HEK293 (cell line): ENCODE results near the gene B4GALT2.

Experiments used
- CTCF ChIA-PET: fragments of 350-600 bp; formaldehyde crosslinking; extraction: SDS; loops from one replicate; lab custom pipeline; 2021; ENCODE audit warnings: antibody characterized with exemption; lab: Yijun Ruan, JAX
- POLR2A ChIA-PET: fragments of 300-600 bp; formaldehyde crosslinking; extraction: SDS; loops from one replicate; lab custom pipeline; 2020; ENCODE audit warnings: antibody characterized with exemption, inconsistent platforms; lab: Yijun Ruan, JAX
- H3K27ac ChIP-seq: fragments of 200-500 bp; sonication (Bioruptor generic); 2 replicates; pipeline ENCODE4 v1.5.1; 2014; ENCODE audit warnings: low read depth, low read length, control low read depth, inconsistent platforms; ENCODE audit errors: extremely low read depth
- H3K36me3 ChIP-seq, 2 experiments: fragments of 200-500 bp in 1 of 2; sonication (Bioruptor generic) in 1 of 2; 1 replicate in 1 of 2; 2 replicates in 1 of 2; pipeline ENCODE4 v1.5.1; 2014 to 2017; ENCODE audit warnings: inconsistent platforms in 2 of 2, low read length in 2 of 2; ENCODE audit not compliant: control insufficient read depth in 2 of 2, insufficient read depth in 1 of 2
- H3K4me1 ChIP-seq: fragments of 200-500 bp; sonication (Bioruptor generic); 2 replicates; pipeline ENCODE4 v1.5.1; 2014; ENCODE audit warnings: mild to moderate bottlenecking, low read length, inconsistent platforms; ENCODE audit not compliant: control insufficient read depth, insufficient read depth
- H3K4me3 ChIP-seq: 2 replicates; pipeline ENCODE4 v1.5.1; 2011; ENCODE audit warnings: low read depth, mild to moderate bottlenecking, control low read depth, low read length, moderate library complexity
- H3K9me3 ChIP-seq: fragments of 200-500 bp; sonication (Bioruptor generic); 2 replicates; pipeline ENCODE4 v1.5.1; 2014; ENCODE audit warnings: low read depth, low read length, inconsistent platforms; ENCODE audit not compliant: control insufficient read depth, insufficient read depth
- IKZF3 ChIP-seq: fragments of 450-650 bp; IDR thresholded peaks from 2 replicates; pipeline ENCODE4 v1.5.0; 2018; ENCODE audit warnings: missing biosample characterization, mild to moderate bottlenecking, missing genetic modification characterization, moderate library complexity
- KLF10 ChIP-seq: fragments of 450-650 bp; IDR thresholded peaks from 2 replicates; pipeline ENCODE4 v1.5.1; 2018; ENCODE audit warnings: missing biosample characterization, mild to moderate bottlenecking, missing genetic modification characterization
- KLF16 ChIP-seq: fragments of 450-650 bp; formaldehyde crosslinking; IDR thresholded peaks from 2 replicates; pipeline ENCODE4 v1.5.1; 2017; ENCODE audit warnings: missing biosample characterization, missing genetic modification characterization
- MZF1 ChIP-seq: fragments of 450-650 bp; formaldehyde crosslinking; IDR thresholded peaks from 2 replicates; pipeline ENCODE4 v1.5.1; 2017; ENCODE audit warnings: missing biosample characterization, missing genetic modification characterization, borderline replicate concordance
- SP3 ChIP-seq: fragments of 450-650 bp; formaldehyde crosslinking; IDR thresholded peaks from 2 replicates; pipeline ENCODE4 v1.5.1; 2016; ENCODE audit warnings: missing biosample characterization, missing genetic modification characterization
- TCF7L2 ChIP-seq: IDR thresholded peaks from 2 replicates; pipeline ENCODE4 v1.6.1; 2011; ENCODE audit warnings: low read depth, mild to moderate bottlenecking, inconsistent platforms, low read length, moderate library complexity, borderline replicate concordance
- ZBTB8A ChIP-seq: fragments of 450-650 bp; formaldehyde crosslinking; IDR thresholded peaks from 2 replicates; pipeline ENCODE4 v1.5.1; 2016; ENCODE audit warnings: missing biosample characterization, missing genetic modification characterization
- ZFP3 ChIP-seq: fragments of 450-650 bp; formaldehyde crosslinking; IDR thresholded peaks from 2 replicates; pipeline ENCODE4 v1.5.1; 2016; ENCODE audit warnings: low read depth, missing biosample characterization, missing genetic modification characterization
- ZFP41 ChIP-seq: fragments of 450-650 bp; formaldehyde crosslinking; IDR thresholded peaks from 2 replicates; pipeline ENCODE4 v1.5.1; 2016; ENCODE audit warnings: missing biosample characterization, missing genetic modification characterization, borderline replicate concordance
- ZNF132 ChIP-seq: fragments of 450-650 bp; formaldehyde crosslinking; IDR thresholded peaks from 2 replicates; pipeline ENCODE4 v1.5.1; 2017; ENCODE audit warnings: missing biosample characterization, missing genetic modification characterization, borderline replicate concordance
- ZNF155 ChIP-seq: fragments of 450-650 bp; formaldehyde crosslinking; IDR thresholded peaks from 2 replicates; pipeline ENCODE4 v1.5.1; 2016; ENCODE audit warnings: missing biosample characterization, missing genetic modification characterization
- ZNF19 ChIP-seq: fragments of 450-650 bp; formaldehyde crosslinking; IDR thresholded peaks from 2 replicates; pipeline ENCODE4; 2016; ENCODE audit warnings: missing biosample characterization, missing genetic modification characterization, low read depth
- ZNF341 ChIP-seq: fragments of 450-650 bp; formaldehyde crosslinking; IDR thresholded peaks from 2 replicates; pipeline ENCODE4; 2016; ENCODE audit warnings: low read depth, missing biosample characterization, missing genetic modification characterization
- ZNF354C ChIP-seq: fragments of 450-650 bp; formaldehyde crosslinking; IDR thresholded peaks from 2 replicates; pipeline ENCODE4 v1.5.1; 2016; ENCODE audit warnings: missing biosample characterization, missing genetic modification characterization, low read depth, borderline replicate concordance
- ZNF416 ChIP-seq: fragments of 450-650 bp; formaldehyde crosslinking; IDR thresholded peaks from 2 replicates; pipeline ENCODE4 v1.5.1; 2016; ENCODE audit warnings: missing biosample characterization, missing genetic modification characterization
- ZNF544 ChIP-seq: fragments of 450-650 bp; formaldehyde crosslinking; IDR thresholded peaks from 2 replicates; pipeline ENCODE4 v1.5.0; 2017; ENCODE audit warnings: missing biosample characterization, missing genetic modification characterization
- ZNF654 ChIP-seq: fragments of 450-650 bp; formaldehyde crosslinking; IDR thresholded peaks from 2 replicates; pipeline ENCODE4 v1.5.1; 2016; ENCODE audit warnings: low read depth, missing biosample characterization, missing genetic modification characterization
- ZNF658 ChIP-seq: fragments of 450-650 bp; formaldehyde crosslinking; IDR thresholded peaks from 2 replicates; pipeline ENCODE4; 2016; ENCODE audit warnings: missing biosample characterization, missing genetic modification characterization
- ZNF660 ChIP-seq: fragments of 450-650 bp; IDR thresholded peaks from 2 replicates; pipeline ENCODE4 v1.5.1; 2018; ENCODE audit warnings: missing biosample characterization, mild to moderate bottlenecking, missing genetic modification characterization
- TF ChIP-seq, protein P1 (sequence below): fragments of 450-650 bp; formaldehyde crosslinking; IDR thresholded peaks from 2 replicates; pipeline ENCODE4 v1.5.1; 2016; ENCODE audit warnings: missing biosample characterization, missing genetic modification characterization, low read depth
- TF ChIP-seq, protein P2 (sequence below): fragments of 450-650 bp; IDR thresholded peaks from 2 replicates; pipeline ENCODE4 v1.5.1; 2018; ENCODE audit warnings: missing biosample characterization, mild to moderate bottlenecking, missing genetic modification characterization
- TF ChIP-seq, protein P3 (sequence below): fragments of 450-650 bp; formaldehyde crosslinking; IDR thresholded peaks from 2 replicates; pipeline ENCODE4 v1.5.1; 2017; ENCODE audit warnings: missing biosample characterization, missing genetic modification characterization
- TF ChIP-seq, protein P4 (sequence below): fragments of 450-650 bp; formaldehyde crosslinking; IDR thresholded peaks from 2 replicates; pipeline ENCODE4; 2016; ENCODE audit warnings: missing biosample characterization, missing genetic modification characterization
- TF ChIP-seq, protein P5 (sequence below): fragments of 450-650 bp; formaldehyde crosslinking; IDR thresholded peaks from 2 replicates; pipeline ENCODE4 v1.5.1; 2016; ENCODE audit warnings: missing biosample characterization, missing genetic modification characterization
- TF ChIP-seq, protein P6 (sequence below): fragments of 450-650 bp; formaldehyde crosslinking; IDR thresholded peaks from 2 replicates; pipeline ENCODE4 v1.5.1; 2016; ENCODE audit warnings: missing biosample characterization, missing genetic modification characterization

The B4GALT2 gene

DNA sequence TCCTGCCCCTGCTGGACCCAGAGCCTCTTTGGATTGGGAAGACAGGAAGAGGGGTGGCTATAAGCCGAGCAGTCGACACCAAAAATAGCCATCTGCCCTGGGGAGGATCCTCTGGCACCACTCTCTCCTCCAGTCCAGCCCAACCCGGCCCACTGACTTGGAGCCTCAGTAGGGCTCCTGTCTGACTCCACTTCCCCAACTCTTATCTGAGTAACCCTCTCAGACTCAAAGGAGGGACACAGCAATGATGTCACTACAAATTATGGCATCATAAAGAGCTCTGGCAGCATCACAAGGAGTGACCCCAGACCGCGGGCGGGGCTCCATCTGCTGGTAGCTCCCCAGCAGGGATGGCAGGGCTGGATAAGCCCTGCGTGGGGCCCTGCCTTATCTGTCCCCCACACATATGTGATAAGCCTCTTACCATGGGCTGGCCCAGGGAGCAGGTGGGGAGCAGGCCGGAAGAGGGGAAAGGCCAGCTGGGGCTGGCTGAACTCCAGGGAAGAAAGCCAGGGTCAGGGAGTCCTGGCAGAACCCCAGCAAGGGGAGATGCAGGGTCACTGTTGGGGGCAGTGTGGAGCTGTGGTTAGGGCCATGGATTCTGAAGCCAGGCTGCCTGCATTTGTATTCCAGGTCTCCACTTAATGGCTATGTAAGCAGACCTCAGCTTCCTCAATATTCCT is 56.9 kb downstream of the B4GALT2 start (continued):
- no peak for TF ChIP-seq ZNF416 (tag by site-specific recombination)
- no peak for TF ChIP-seq KLF16 (tag by site-specific recombination)
- no peak for TF ChIP-seq MZF1
- TF ChIP-seq, protein P1, sequence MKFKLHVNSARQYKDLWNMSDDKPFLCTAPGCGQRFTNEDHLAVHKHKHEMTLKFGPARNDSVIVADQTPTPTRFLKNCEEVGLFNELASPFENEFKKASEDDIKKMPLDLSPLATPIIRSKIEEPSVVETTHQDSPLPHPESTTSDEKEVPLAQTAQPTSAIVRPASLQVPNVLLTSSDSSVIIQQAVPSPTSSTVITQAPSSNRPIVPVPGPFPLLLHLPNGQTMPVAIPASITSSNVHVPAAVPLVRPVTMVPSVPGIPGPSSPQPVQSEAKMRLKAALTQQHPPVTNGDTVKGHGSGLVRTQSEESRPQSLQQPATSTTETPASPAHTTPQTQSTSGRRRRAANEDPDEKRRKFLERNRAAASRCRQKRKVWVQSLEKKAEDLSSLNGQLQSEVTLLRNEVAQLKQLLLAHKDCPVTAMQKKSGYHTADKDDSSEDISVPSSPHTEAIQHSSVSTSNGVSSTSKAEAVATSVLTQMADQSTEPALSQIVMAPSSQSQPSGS (tag by site-specific recombination), result 0 out of 2 replicates have a peak, but pooled peaks have one; percentile 48
- TF ChIP-seq ZNF658 (tag by site-specific recombination), result no peak
- 0 out of 2 replicates have a peak, but pooled peaks have one; percentile 15 for TF ChIP-seq ZBTB8A
- TF ChIP-seq ZFP3 (tag by site-specific recombination), result no peak
- TF ChIP-seq ZFP41 (tag by site-specific recombination), result no peak
- TF ChIP-seq ZNF19 (tag by site-specific recombination), result no peak
- TF ChIP-seq, protein P2, sequence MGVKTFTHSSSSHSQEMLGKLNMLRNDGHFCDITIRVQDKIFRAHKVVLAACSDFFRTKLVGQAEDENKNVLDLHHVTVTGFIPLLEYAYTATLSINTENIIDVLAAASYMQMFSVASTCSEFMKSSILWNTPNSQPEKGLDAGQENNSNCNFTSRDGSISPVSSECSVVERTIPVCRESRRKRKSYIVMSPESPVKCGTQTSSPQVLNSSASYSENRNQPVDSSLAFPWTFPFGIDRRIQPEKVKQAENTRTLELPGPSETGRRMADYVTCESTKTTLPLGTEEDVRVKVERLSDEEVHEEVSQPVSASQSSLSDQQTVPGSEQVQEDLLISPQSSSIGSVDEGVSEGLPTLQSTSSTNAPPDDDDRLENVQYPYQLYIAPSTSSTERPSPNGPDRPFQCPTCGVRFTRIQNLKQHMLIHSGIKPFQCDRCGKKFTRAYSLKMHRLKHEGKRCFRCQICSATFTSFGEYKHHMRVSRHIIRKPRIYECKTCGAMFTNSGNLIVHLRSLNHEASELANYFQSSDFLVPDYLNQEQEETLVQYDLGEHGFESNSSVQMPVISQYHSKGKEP (tag by site-specific recombination), result no peak
- no peak for TF ChIP-seq ZNF544 (tag by site-specific recombination)
- no peak for TF ChIP-seq ZNF354C

DNA sequence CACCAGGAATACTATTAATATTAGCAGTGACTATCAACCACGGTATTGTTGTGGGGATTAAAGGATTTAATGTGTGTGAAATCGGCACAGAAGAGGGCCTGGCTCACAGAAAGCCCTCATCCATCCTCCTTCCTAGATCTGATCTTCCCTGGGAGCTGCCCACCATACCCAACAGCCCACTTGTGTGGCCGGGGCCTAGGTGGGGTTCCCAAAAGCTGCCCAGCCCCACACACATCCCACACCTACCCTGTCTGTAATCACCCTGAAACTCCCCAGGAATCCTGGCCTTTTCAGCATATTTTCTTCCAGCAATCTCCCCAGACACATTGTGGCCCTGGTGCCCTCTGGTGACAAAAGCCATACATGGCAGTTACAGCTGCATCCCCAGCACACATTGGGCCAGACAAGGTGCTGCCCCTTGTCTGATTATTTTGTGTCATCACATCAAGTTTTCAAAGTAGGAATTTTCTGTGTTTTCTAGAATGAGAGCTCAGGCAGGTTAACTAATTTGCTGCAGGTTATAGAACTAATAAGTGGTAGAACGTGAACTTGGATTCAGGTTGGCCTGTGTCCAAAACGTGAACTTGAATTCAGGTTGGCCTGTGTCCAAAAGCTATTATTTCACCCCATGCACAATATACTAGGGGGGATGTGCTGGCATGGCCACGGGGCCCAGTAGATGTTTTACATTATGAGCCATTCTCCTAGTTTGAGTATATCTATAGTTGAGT is 57.6 kb downstream of the B4GALT2 start:
- no peaks in the 10 kb centered on the region for H3K36me3 ChIP-seq
- H3K4me1 ChIP-seq, result peaks cover 3% of the 10 kb centered on the region; the same call in 1 of the 2 replicates
- ChIA-PET CTCF (interaction anchor here (0.5 to 7.8 kb wide), 31 partner anchors 9 to 660 kb away, joined by 3 to 110 read pairs (median 5); partner anchors contain the start of gene IPO13), POLR2A (interaction anchor here (0.8 to 1.8 kb wide), 7 partner anchors 23 to 387 kb away, joined by 3 to 9 read pairs (median 4); partner anchors contain the start of gene KDM4A)
- H3K9me3 ChIP-seq, result no peaks in the 10 kb centered on the region
- H3K4me3 ChIP-seq, result no peak overlapping the region
- no peak overlapping the region; the same call in 1 of the 2 replicates for H3K27ac ChIP-seq
- peak; percentile 27; the same call in 1 of the 2 replicates for TF ChIP-seq KLF10
- no peak for TF ChIP-seq TCF7L2
- TF ChIP-seq IKZF3, result no peak
- TF ChIP-seq, protein P3, sequence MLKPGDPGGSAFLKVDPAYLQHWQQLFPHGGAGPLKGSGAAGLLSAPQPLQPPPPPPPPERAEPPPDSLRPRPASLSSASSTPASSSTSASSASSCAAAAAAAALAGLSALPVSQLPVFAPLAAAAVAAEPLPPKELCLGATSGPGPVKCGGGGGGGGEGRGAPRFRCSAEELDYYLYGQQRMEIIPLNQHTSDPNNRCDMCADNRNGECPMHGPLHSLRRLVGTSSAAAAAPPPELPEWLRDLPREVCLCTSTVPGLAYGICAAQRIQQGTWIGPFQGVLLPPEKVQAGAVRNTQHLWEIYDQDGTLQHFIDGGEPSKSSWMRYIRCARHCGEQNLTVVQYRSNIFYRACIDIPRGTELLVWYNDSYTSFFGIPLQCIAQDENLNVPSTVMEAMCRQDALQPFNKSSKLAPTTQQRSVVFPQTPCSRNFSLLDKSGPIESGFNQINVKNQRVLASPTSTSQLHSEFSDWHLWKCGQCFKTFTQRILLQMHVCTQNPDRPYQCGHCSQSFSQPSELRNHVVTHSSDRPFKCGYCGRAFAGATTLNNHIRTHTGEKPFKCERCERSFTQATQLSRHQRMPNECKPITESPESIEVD (tag by site-specific recombination), result no peak
- no peak for TF ChIP-seq SP3 (tag by site-specific recombination)
- peak; percentile 56 for TF ChIP-seq ZNF341 (tag by site-specific recombination)
- no peak for TF ChIP-seq ZNF155 (tag by site-specific recombination)
- TF ChIP-seq, protein P4, sequence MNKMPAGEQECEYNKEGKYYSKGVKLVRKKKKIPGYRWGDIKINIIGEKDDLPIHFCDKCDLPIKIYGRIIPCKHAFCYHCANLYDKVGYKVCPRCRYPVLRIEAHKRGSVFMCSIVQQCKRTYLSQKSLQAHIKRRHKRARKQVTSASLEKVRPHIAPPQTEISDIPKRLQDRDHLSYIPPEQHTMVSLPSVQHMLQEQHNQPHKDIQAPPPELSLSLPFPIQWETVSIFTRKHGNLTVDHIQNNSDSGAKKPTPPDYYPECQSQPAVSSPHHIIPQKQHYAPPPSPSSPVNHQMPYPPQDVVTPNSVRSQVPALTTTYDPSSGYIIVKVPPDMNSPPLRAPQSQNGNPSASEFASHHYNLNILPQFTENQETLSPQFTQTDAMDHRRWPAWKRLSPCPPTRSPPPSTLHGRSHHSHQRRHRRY, result no peak
- TF ChIP-seq, protein P5, sequence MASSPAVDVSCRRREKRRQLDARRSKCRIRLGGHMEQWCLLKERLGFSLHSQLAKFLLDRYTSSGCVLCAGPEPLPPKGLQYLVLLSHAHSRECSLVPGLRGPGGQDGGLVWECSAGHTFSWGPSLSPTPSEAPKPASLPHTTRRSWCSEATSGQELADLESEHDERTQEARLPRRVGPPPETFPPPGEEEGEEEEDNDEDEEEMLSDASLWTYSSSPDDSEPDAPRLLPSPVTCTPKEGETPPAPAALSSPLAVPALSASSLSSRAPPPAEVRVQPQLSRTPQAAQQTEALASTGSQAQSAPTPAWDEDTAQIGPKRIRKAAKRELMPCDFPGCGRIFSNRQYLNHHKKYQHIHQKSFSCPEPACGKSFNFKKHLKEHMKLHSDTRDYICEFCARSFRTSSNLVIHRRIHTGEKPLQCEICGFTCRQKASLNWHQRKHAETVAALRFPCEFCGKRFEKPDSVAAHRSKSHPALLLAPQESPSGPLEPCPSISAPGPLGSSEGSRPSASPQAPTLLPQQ (tag by site-specific recombination), result peak; percentile 38; the same call in 1 of the 2 replicates
- TF ChIP-seq ZBTB8A, result 0 out of 2 replicates have a peak, but pooled peaks have one; percentile 12
- TF ChIP-seq MZF1, result peak; percentile 48; the same call in 1 of the 2 replicates
- no peak for TF ChIP-seq ZNF132 (tag by site-specific recombination)
- TF ChIP-seq ZNF654 (tag by site-specific recombination), result peak; percentile 86
- 0 out of 2 replicates have a peak, but pooled peaks have one; percentile 69 for TF ChIP-seq ZNF660 (tag by site-specific recombination)
- TF ChIP-seq, protein P6, sequence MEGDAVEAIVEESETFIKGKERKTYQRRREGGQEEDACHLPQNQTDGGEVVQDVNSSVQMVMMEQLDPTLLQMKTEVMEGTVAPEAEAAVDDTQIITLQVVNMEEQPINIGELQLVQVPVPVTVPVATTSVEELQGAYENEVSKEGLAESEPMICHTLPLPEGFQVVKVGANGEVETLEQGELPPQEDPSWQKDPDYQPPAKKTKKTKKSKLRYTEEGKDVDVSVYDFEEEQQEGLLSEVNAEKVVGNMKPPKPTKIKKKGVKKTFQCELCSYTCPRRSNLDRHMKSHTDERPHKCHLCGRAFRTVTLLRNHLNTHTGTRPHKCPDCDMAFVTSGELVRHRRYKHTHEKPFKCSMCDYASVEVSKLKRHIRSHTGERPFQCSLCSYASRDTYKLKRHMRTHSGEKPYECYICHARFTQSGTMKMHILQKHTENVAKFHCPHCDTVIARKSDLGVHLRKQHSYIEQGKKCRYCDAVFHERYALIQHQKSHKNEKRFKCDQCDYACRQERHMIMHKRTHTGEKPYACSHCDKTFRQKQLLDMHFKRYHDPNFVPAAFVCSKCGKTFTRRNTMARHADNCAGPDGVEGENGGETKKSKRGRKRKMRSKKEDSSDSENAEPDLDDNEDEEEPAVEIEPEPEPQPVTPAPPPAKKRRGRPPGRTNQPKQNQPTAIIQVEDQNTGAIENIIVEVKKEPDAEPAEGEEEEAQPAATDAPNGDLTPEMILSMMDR, result peak; percentile 50
- TF ChIP-seq ZNF19 (tag by site-specific recombination), result no peak
